HCT116 (cell line): ENCODE data around the gene CNNM3. TPM values are rescaled to one million over a fixed set of nuclear protein-coding genes. Genes with fewer than 3 reads are reported as not detected.

Experiments used
- ATAC-seq: fragments of 200-7000 bp; cut with Tn5 transposase; 2 replicates; pipeline ENCODE4 v1.9.1; 2020; ENCODE audit warnings: mild to moderate bottlenecking, moderate library complexity
- BruUV-seq: library from RNA; stranded (reverse); fragments of 400-500 nt; replicated peaks from 2 replicates; lab custom pipeline; 2021; lab: Mats Ljungman, UMichigan
- CTCF ChIA-PET: fragments of 300-600 bp; sonication (Branson Sonifier 250); formaldehyde crosslinking; loops from one replicate; lab custom pipeline; 2021; ENCODE audit warnings: antibody characterized with exemption; lab: Charles Lee
- POLR2A ChIA-PET: fragments of 300-600, 350-600 bp; sonication (Branson Sonifier 250); formaldehyde crosslinking; loops from one replicate; lab custom pipeline; 2021; ENCODE audit warnings: antibody characterized with exemption; lab: Charles Lee
- RAD21 ChIA-PET, 2 experiments: fragments of 300-600 bp; sonication (Branson Sonifier 250); formaldehyde crosslinking; loops; one replicate each; lab custom pipeline; 2023; ENCODE audit warnings: low total read pairs in 2 of 2; ENCODE audit not compliant: uncharacterized antibody in 2 of 2, unreplicated experiment in 2 of 2, low non-redundant PET in 1 of 2; lab: Charles Lee
- DNase-seq: peaks from one replicate; pipeline ENCODE4 v3.0.0-alpha.2; 2010; ENCODE audit warnings: low read depth, low spot score
- H2AFZ ChIP-seq: fragments of 200-600 bp; shearing (Covaris generic), sonication (generic); 2 replicates; pipeline ENCODE4 v1.6.1; 2017; ENCODE audit warnings: low read depth, mixed run types, mixed read lengths, antibody characterized with exemption, low read length; ENCODE audit not compliant: poor library complexity, severe bottlenecking
- H3K27ac ChIP-seq: 2 replicates; pipeline ENCODE4 v1.5.1; 2012; ENCODE audit warnings: low read depth, low read length
- H3K27me3 ChIP-seq: fragments of 200-600 bp; sonication (generic); 2 replicates; pipeline ENCODE4 v1.6.1; 2016; ENCODE audit warnings: mixed run types, low read length, mixed read lengths; ENCODE audit not compliant: insufficient read depth
- H3K36me3 ChIP-seq, 2 experiments: fragments of 200-500 bp in 1 of 2; fragments of 200-600 bp in 1 of 2; sonication (Bioruptor generic) in 1 of 2; sonication (generic) in 1 of 2; 2 replicates each; pipeline versions ENCODE4 v1.5.1 to v1.6.1; 2014 to 2016; ENCODE audit warnings: low read length in 2 of 2, inconsistent platforms in 1 of 2, mixed read lengths in 1 of 2, mixed run types in 1 of 2; ENCODE audit not compliant: insufficient read depth in 2 of 2, control insufficient read depth in 1 of 2
- H3K4me1 ChIP-seq, 2 experiments: fragments of 200-600 bp in 1 of 2; sonication (generic) in 1 of 2; 2 replicates each; pipeline versions ENCODE4 v1.5.1 to v1.6.1; 2012 to 2017; ENCODE audit warnings: low read length in 2 of 2, inconsistent platforms in 1 of 2, mild to moderate bottlenecking in 1 of 2, mixed read lengths in 1 of 2, mixed run types in 1 of 2, moderate library complexity in 1 of 2; ENCODE audit not compliant: insufficient read depth in 2 of 2, control insufficient read depth in 1 of 2
- H3K4me2 ChIP-seq: fragments of 200-600 bp; sonication (generic); 2 replicates; pipeline ENCODE4 v1.6.1; 2017; ENCODE audit warnings: mixed run types, low read length, mixed read lengths
- H3K4me3 ChIP-seq, 2 experiments: fragments of 200-600 bp in 1 of 2; sonication (generic) in 1 of 2; replicated peaks in 1 of 2; 2 replicates each; pipeline ENCODE4 v1.5.1; 2011 to 2016; ENCODE audit warnings: low read length in 2 of 2, control low read depth in 1 of 2, low read depth in 1 of 2, mild to moderate bottlenecking in 1 of 2, mixed read lengths in 1 of 2, mixed run types in 1 of 2
- H3K79me2 ChIP-seq: fragments of 200-600 bp; sonication (generic); 2 replicates; pipeline ENCODE4 v1.6.1; 2017; ENCODE audit warnings: mild to moderate bottlenecking, mixed run types, low read length, moderate library complexity, mixed read lengths; ENCODE audit not compliant: insufficient read depth
- H3K9ac ChIP-seq: fragments of 200-600 bp; sonication (generic); 2 replicates; pipeline ENCODE4 v1.6.1; 2016; ENCODE audit warnings: low read length, mixed read lengths
- H3K9me2 ChIP-seq: fragments of 200-600 bp; sonication (generic), shearing (Covaris generic); 2 replicates; pipeline ENCODE4 v1.6.1; 2017; ENCODE audit warnings: mixed run types, mild to moderate bottlenecking, moderate library complexity; ENCODE audit not compliant: insufficient read depth
- H3K9me3 ChIP-seq, 2 experiments: fragments of 200-500 bp in 1 of 2; fragments of 200-600 bp in 1 of 2; sonication (Bioruptor generic) in 1 of 2; sonication (generic) in 1 of 2; 2 replicates each; pipeline ENCODE4 v1.6.1; 2014 to 2017; ENCODE audit warnings: low read length in 2 of 2, mixed read lengths in 2 of 2, inconsistent platforms in 1 of 2, low read depth in 1 of 2, mild to moderate bottlenecking in 1 of 2, mixed run types in 1 of 2, moderate library complexity in 1 of 2; ENCODE audit not compliant: control insufficient read depth in 1 of 2, insufficient read depth in 1 of 2
- H4K20me1 ChIP-seq: fragments of 200-600 bp; sonication (generic), shearing (Covaris generic); 2 replicates; pipeline ENCODE4 v1.6.1; 2017; ENCODE audit warnings: mixed run types, mild to moderate bottlenecking, moderate library complexity; ENCODE audit not compliant: insufficient read depth
- CBX3 ChIP-seq: IDR thresholded peaks from 2 replicates; pipeline ENCODE4 v1.6.1; 2012; ENCODE audit warnings: low read depth
- CEBPB ChIP-seq: IDR thresholded peaks from 2 replicates; pipeline ENCODE4 v1.6.1; 2012; ENCODE audit warnings: low read depth
- CTCF ChIP-seq, 3 experiments: fragments of 200-600 bp in 1 of 3; sonication (generic) in 1 of 3; IDR thresholded peaks in 2 of 3; conservative IDR thresholded peaks in 1 of 3; 2 replicates each; pipeline ENCODE4 v1.5.1; 2012 to 2017; ENCODE audit warnings: low read depth in 2 of 3, low read length in 2 of 3, antibody characterized with exemption in 1 of 3, borderline replicate concordance in 1 of 3, control low read depth in 1 of 3, mild to moderate bottlenecking in 1 of 3, mixed read lengths in 1 of 3, mixed run types in 1 of 3, moderate library complexity in 1 of 3; ENCODE audit not compliant: insufficient read depth in 1 of 3
- EGR1 ChIP-seq: IDR thresholded peaks from 2 replicates; pipeline ENCODE4 v1.6.1; 2012; ENCODE audit warnings: low read depth
- ELF1 ChIP-seq: IDR thresholded peaks from 2 replicates; pipeline ENCODE4 v1.6.1; 2012; ENCODE audit warnings: low read depth, borderline replicate concordance
- POLR2AphosphoS5 ChIP-seq: IDR thresholded peaks from 2 replicates; pipeline ENCODE4 v1.6.1; 2011; ENCODE audit warnings: mild to moderate bottlenecking, low read depth, low read length, moderate library complexity
- RAD21 ChIP-seq: IDR thresholded peaks from 2 replicates; pipeline ENCODE4 v1.6.1; 2012; ENCODE audit warnings: low read depth, mild to moderate bottlenecking
- SP1 ChIP-seq: IDR thresholded peaks from 2 replicates; pipeline ENCODE4 v1.6.1; 2012; ENCODE audit warnings: low read depth
- YY1 ChIP-seq: IDR thresholded peaks from 2 replicates; pipeline ENCODE4 v1.6.1; 2011; ENCODE audit warnings: low read length, low read depth, moderate library complexity, mild to moderate bottlenecking; ENCODE audit not compliant: insufficient replicate concordance; ENCODE audit errors: extremely low read depth
- intact Hi-C: fragments of 100-400 bp; cut with micrococcal nuclease; formaldehyde crosslinking; loops from 2 replicates; pipeline ENCODE4 v1.10.0; 2022
- total RNA-seq: library from RNA; stranded (reverse); gene quantifications from one replicate; pipeline ENCODE4 v1.2.1, GENCODE V29; 2021; ENCODE audit not compliant: unreplicated experiment
- TF ChIP-seq, protein P1 (sequence below): IDR thresholded peaks from 2 replicates; pipeline ENCODE4 v1.6.1; 2012

Gene CNNM3
- total RNA-seq, 1 experiment from 2014 or later: 31.1 TPM

- H4K20me1 ChIP-seq: no peaks in the 10 kb centered on the region
- BruUV-seq: no TSS peak
- peaks cover 0 to 5% of the 10 kb centered on the region in 2 experiments; a peak in 1 of 4 replicates for H3K4me1 ChIP-seq
- intact Hi-C loops: loop anchor here (2.0 to 5.0 kb wide), 2 partner anchors 198 to 249 kb away; no protein-coding TSS in a partner anchor
- DNase-seq (no peak), ATAC-seq (peak; percentile 96)
- ChIA-PET POLR2A (no interaction called here), RAD21 (no interaction called here), CTCF (interaction anchor here (1.0 to 2.3 kb wide), 5 partner anchors 14 to 251 kb away, joined by 3 to 15 read pairs (median 3); partner anchors contain the start of gene CNNM3)
- H3K36me3 ChIP-seq: peaks cover 0 to 9% of the 10 kb centered on the region in 2 experiments; a peak in 2 of 4 replicates
- H3K9me2 ChIP-seq: no peaks in the 10 kb centered on the region
- no peak overlapping the region for H3K9ac ChIP-seq
- no peak overlapping the region for H2AFZ ChIP-seq
- H3K27ac ChIP-seq: no peak overlapping the region; the same call in 1 of the 2 replicates
- H3K9me3 ChIP-seq: no peaks in the 10 kb centered on the region
- no peaks in the 10 kb centered on the region for H3K27me3 ChIP-seq
- H3K79me2 ChIP-seq: no peaks in the 10 kb centered on the region
- TF ChIP-seq ELF1 (no peak), CEBPB (no peak), RAD21 (peak; percentile 90), CBX3 (no peak), EGR1 (no peak), SP1 (no peak), POLR2AphosphoS5 (no peak), YY1 (no peak), CTCF (IDR thresholded peaks at IDR 0.05 in 2 of 3, conservative IDR thresholded peaks at IDR 0.05 in 1 of 3; ENCODE audit: borderline replicate concordance in 1 of 3, insufficient read depth in 1 of 3, low read depth in 2 of 3, low read length in 2 of 3) (peak; percentile 53 to 87 (median 76); a peak in 5 of 6 replicates)
- TF ChIP-seq, protein P1, sequence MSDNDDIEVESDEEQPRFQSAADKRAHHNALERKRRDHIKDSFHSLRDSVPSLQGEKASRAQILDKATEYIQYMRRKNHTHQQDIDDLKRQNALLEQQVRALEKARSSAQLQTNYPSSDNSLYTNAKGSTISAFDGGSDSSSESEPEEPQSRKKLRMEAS: no peak
- no peak overlapping the region for H3K4me2 ChIP-seq
- H3K4me3 ChIP-seq: no peak overlapping the region
Measured at GRCh38 chr2:96801005-96801785, 14.9 kb upstream of the CNNM3 start.
